ENCODE results near the gene XAGE5.
"Not testable (repeated sequence)": the region's sequence is repeated elsewhere in the genome, so short reads cannot be mapped to it uniquely, and the experiment has no call there.

Gene XAGE5

GRCh38 chrX:52811065-52811625 is at the start of gene XAGE5:
Gene XAGE5 (plus strand): TSS chrX:52811287. CDS start chrX:52812567, 1,280 bp downstream.
- peak in 1 of 10 donors; percentile 55 for DNase-seq
- intact Hi-C loops (cut with DNase I), result no loop called here

- DNase-seq; intact Hi-C loops (cut with DNase I): not testable (repeated sequence)
Measured at GRCh38 chrX:52765983-52766382, 45.1 kb upstream of the XAGE5 start.

GRCh38 chrX:52773504-52773903 is 37.6 kb upstream of the XAGE5 start:
- intact Hi-C loops (cut with DNase I), result not testable (repeated sequence)
- peak in 1 of 10 donors; percentile 53 for DNase-seq

GRCh38 chrX:52797327-52797726 is 13.8 kb upstream of the XAGE5 start, which contains the start of gene SPANXN5:
Gene SPANXN5 (minus strand): TSS chrX:52797427. CDS start chrX:52797348, 79 bp downstream.
- DNase-seq, result not testable (repeated sequence)

GRCh38 chrX:52804876-52805275 is 6.2 kb upstream of the XAGE5 start:
- DNase-seq; intact Hi-C loops (cut with DNase I): not testable (repeated sequence)

More at GRCh38 chrX:52797327-52797726, 13.8 kb upstream of the XAGE5 start, which contains the start of gene SPANXN5:
- intact Hi-C loops (cut with DNase I), result not testable (repeated sequence)

GRCh38 chrX:52819788-52820187 is 8.7 kb downstream of the XAGE5 start:
- intact Hi-C loops (cut with DNase I), result no loop called here
- no peak for DNase-seq

- intact Hi-C loops (cut with DNase I), result no loop called here
- no peak for DNase-seq
Measured at GRCh38 chrX:52821079-52821760, 10.1 kb downstream of the XAGE5 start.

GRCh38 chrX:52824608-52825007 is 13.5 kb downstream of the XAGE5 start:
- no peak for DNase-seq

GRCh38 chrX:52830551-52830950 is 19.5 kb downstream of the XAGE5 start:
- DNase-seq, result no peak
- intact Hi-C loops (cut with DNase I), result no loop called here

More at GRCh38 chrX:52824608-52825007, 13.5 kb downstream of the XAGE5 start:
- intact Hi-C loops (cut with DNase I), result no loop called here

- DNase-seq, result no peak
Measured at GRCh38 chrX:52839137-52839536, 28.1 kb downstream of the XAGE5 start.

GRCh38 chrX:52843619-52844018 is 32.5 kb downstream of the XAGE5 start:
- intact Hi-C loops (cut with DNase I); DNase-seq: not testable (repeated sequence)

More at GRCh38 chrX:52839137-52839536, 28.1 kb downstream of the XAGE5 start:
- intact Hi-C loops (cut with DNase I), result no loop called here

- intact Hi-C loops (cut with DNase I), result no loop called here
- no peak for DNase-seq
Measured at GRCh38 chrX:52852110-52852860, 41.2 kb downstream of the XAGE5 start.

- intact Hi-C loops (cut with DNase I); DNase-seq: not testable (repeated sequence)
Measured at GRCh38 chrX:52856991-52857525, 46.0 kb downstream of the XAGE5 start.

GRCh38 chrX:52865343-52865998 is 54.4 kb downstream of the XAGE5 start:
- DNase-seq, result no peak
- intact Hi-C loops (cut with DNase I), result no loop called here

Measured in posterior cingulate gyrus (tissue), 11 donors.